ENCODE results near the gene ADGRL2. TPM values are rescaled to one million over a fixed set of nuclear protein-coding genes. Genes with fewer than 3 reads are reported as not detected.
A peak's percentile ranks its signal among the peaks of the same experiment; 100 is the strongest.

The ADGRL2 gene
- total RNA-seq, 1 donor from 2014 or later = 126 TPM

DNA sequence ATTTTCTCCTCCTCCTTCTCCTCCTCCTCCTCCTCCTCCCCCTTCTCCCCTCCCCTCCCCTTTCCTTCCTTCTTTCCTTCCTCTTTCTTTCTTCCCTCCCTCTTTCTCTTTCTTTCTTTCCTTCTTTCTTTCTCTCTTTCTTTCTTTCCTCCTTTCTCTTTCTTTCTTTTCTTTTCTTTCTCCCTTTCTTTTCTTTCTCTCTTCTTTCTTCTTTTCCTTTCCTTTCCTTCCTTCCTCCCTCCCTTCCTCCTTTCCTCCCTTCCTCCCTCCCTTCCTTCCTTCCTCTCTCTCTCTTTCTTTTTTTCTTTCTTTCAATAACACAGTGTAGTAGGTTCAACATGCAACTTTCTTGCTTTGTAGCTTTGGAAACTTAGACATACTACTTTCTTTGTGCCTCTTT, 46.3 kb upstream of the ADGRL2 start:
- no peak overlapping the region for H3K27ac ChIP-seq (ENCODE audit: low read depth, low read length)
- H3K36me3 Mint-ChIP-seq (ENCODE audit: low read depth, unreplicated experiment) = no peaks in the 10 kb centered on the region
- no peak for DNase-seq (ENCODE audit: low read depth)
- TF ChIP-seq CTCF (IDR thresholded peaks at IDR 0.05; ENCODE audit: insufficient read depth, low read depth, low read length) (no peak), EZH2 (IDR thresholded peaks at IDR 0.05; ENCODE audit: insufficient read depth, low read length) (no peak)
- H2AFZ ChIP-seq (ENCODE audit: low read depth, low read length) = no peak overlapping the region
- H3K27me3 Mint-ChIP-seq (ENCODE audit: low read depth, unreplicated experiment) = no peaks in the 10 kb centered on the region
- no peaks in the 10 kb centered on the region for H3K4me1 ChIP-seq (ENCODE audit: insufficient read depth, low read length)
- H3K4me2 ChIP-seq (ENCODE audit: low read length) = no peak overlapping the region
- no peaks in the 10 kb centered on the region for H3K9me3 ChIP-seq (ENCODE audit: insufficient read depth, low read depth, low read length)
- FAIRE-seq = no peak
- H3K27me3 ChIP-seq (ENCODE audit: insufficient read depth, low read length) = no peaks in the 10 kb centered on the region
- no peak overlapping the region for H3K4me3 Mint-ChIP-seq (ENCODE audit: unreplicated experiment)
- H3K9me3 Mint-ChIP-seq (ENCODE audit: unreplicated experiment) = no peaks in the 10 kb centered on the region
- H3K4me3 ChIP-seq (ENCODE audit: insufficient read depth, low read depth, low read length) = no peak overlapping the region
- H3K4me1 Mint-ChIP-seq (ENCODE audit: low read depth, unreplicated experiment) = no peaks in the 10 kb centered on the region
- no peaks in the 10 kb centered on the region for H3K79me2 ChIP-seq (ENCODE audit: insufficient read depth, low read length)
- no peak overlapping the region for H3K27ac Mint-ChIP-seq (ENCODE audit: unreplicated experiment)
- no peak overlapping the region for H3K9ac ChIP-seq (ENCODE audit: low read length)
- no peaks in the 10 kb centered on the region for H3K36me3 ChIP-seq (ENCODE audit: insufficient read depth, low read length)
- no peaks in the 10 kb centered on the region for H4K20me1 ChIP-seq (ENCODE audit: insufficient read depth, low read length)

- Mint-ChIP-seq H3K36me3 (ENCODE audit: low read depth, unreplicated experiment) (no peaks in the 10 kb centered on the region), H3K27me3 (ENCODE audit: low read depth, unreplicated experiment) (no peaks in the 10 kb centered on the region), H3K27ac (ENCODE audit: unreplicated experiment) (no peak overlapping the region), H3K9me3 (ENCODE audit: unreplicated experiment) (no peaks in the 10 kb centered on the region), H3K4me3 (ENCODE audit: unreplicated experiment) (no peak overlapping the region), H3K4me1 (ENCODE audit: low read depth, unreplicated experiment) (peaks cover 2% of the 10 kb centered on the region)
- Histone ChIP-seq H3K27me3 (ENCODE audit: insufficient read depth, low read length) (no peaks in the 10 kb centered on the region), H3K27ac (ENCODE audit: low read depth, low read length) (no peak overlapping the region), H3K9me3 (ENCODE audit: insufficient read depth, low read depth, low read length) (no peaks in the 10 kb centered on the region), H4K20me1 (ENCODE audit: insufficient read depth, low read length) (no peaks in the 10 kb centered on the region), H3K4me1 (ENCODE audit: insufficient read depth, low read length) (no peaks in the 10 kb centered on the region), H3K79me2 (ENCODE audit: insufficient read depth, low read length) (no peaks in the 10 kb centered on the region), H2AFZ (ENCODE audit: low read depth, low read length) (no peak overlapping the region), H3K9ac (ENCODE audit: low read length) (no peak overlapping the region), H3K4me2 (ENCODE audit: low read length) (no peak overlapping the region), H3K36me3 (ENCODE audit: insufficient read depth, low read length) (no peaks in the 10 kb centered on the region), H3K4me3 (ENCODE audit: insufficient read depth, low read depth, low read length) (no peak overlapping the region)
- DNase-seq (ENCODE audit: low read depth) = peak; percentile 32
- TF ChIP-seq CTCF (IDR thresholded peaks at IDR 0.05; ENCODE audit: insufficient read depth, low read depth, low read length) (no peak), EZH2 (IDR thresholded peaks at IDR 0.05; ENCODE audit: insufficient read depth, low read length) (no peak)
- FAIRE-seq = no peak
Measured at GRCh38 chr1:81756872-81757271, 43.9 kb upstream of the ADGRL2 start.

DNA sequence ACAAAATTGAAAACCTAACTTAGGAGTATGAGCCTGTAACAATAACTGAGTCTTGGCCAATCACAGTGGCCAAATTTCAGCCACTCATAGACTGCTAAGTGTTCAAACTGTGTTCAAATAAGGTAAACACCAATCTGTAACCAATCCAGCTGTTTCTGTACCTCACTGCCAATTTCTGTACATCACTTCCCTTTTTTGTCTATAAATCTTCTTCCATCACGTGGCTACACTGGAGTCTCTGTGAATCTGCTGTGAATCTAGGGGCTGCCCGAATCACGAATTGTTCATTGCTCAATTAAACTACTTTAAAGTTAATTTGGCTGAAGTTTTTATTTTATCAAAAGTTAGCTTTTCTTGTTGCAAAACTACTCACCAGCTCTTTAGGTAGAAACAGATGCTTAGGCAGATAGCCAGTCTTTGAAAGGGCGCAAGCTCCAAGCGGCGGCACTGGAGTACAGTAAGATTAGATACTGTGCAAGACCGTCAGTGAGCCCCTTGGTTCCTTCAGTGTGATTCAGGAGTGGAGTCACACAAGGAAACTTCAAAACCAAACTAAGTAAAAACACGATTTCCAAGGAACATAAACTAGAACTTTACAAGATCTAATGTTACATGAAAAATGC, 43.2 kb upstream of the ADGRL2 start:
- H3K27ac Mint-ChIP-seq (ENCODE audit: unreplicated experiment) = no peak overlapping the region
- H3K4me3 Mint-ChIP-seq (ENCODE audit: unreplicated experiment) = no peak overlapping the region
- H3K9me3 Mint-ChIP-seq (ENCODE audit: unreplicated experiment) = no peaks in the 10 kb centered on the region
- Histone ChIP-seq H3K4me3 (ENCODE audit: insufficient read depth, low read depth, low read length) (no peak overlapping the region), H4K20me1 (ENCODE audit: insufficient read depth, low read length) (no peaks in the 10 kb centered on the region), H3K36me3 (ENCODE audit: insufficient read depth, low read length) (no peaks in the 10 kb centered on the region), H3K79me2 (ENCODE audit: insufficient read depth, low read length) (no peaks in the 10 kb centered on the region), H3K4me1 (ENCODE audit: insufficient read depth, low read length) (no peaks in the 10 kb centered on the region), H3K9me3 (ENCODE audit: insufficient read depth, low read depth, low read length) (no peaks in the 10 kb centered on the region), H3K9ac (ENCODE audit: low read length) (no peak overlapping the region), H3K27me3 (ENCODE audit: insufficient read depth, low read length) (no peaks in the 10 kb centered on the region), H3K27ac (ENCODE audit: low read depth, low read length) (no peak overlapping the region), H2AFZ (ENCODE audit: low read depth, low read length) (peak overlapping the region; percentile 20), H3K4me2 (ENCODE audit: low read length) (no peak overlapping the region)
- DNase-seq (ENCODE audit: low read depth) (no peak), FAIRE-seq (no peak)
- peaks cover 2% of the 10 kb centered on the region for H3K4me1 Mint-ChIP-seq (ENCODE audit: low read depth, unreplicated experiment)
- no peaks in the 10 kb centered on the region for H3K36me3 Mint-ChIP-seq (ENCODE audit: low read depth, unreplicated experiment)
- TF ChIP-seq EZH2 (IDR thresholded peaks at IDR 0.05; ENCODE audit: insufficient read depth, low read length) = no peak
- no peak for TF ChIP-seq CTCF (IDR thresholded peaks at IDR 0.05; ENCODE audit: insufficient read depth, low read depth, low read length)
- no peaks in the 10 kb centered on the region for H3K27me3 Mint-ChIP-seq (ENCODE audit: low read depth, unreplicated experiment)

All from astrocyte (in vitro differentiated cells and primary cell).